BE2C (cell line): ENCODE results near the gene SHQ1.

Experiments
- DNase-seq: peaks from one replicate; pipeline ENCODE4 v3.0.0-alpha.2; 2020
- H3K27me3 ChIP-seq: fragments of 250-450 bp; sonication (Bioruptor Pico); 2 replicates; pipeline ENCODE4 v1.5.1; 2020; ENCODE audit warnings: mild to moderate bottlenecking
- H3K36me3 ChIP-seq: fragments of 250-450 bp; sonication (Bioruptor Pico); 2 replicates; pipeline ENCODE4 v1.5.1; 2020; ENCODE audit warnings: mild to moderate bottlenecking
- H3K4me1 ChIP-seq: fragments of 250-450 bp; sonication (Bioruptor Pico); 2 replicates; pipeline ENCODE4 v1.5.1; 2020
- H3K4me3 ChIP-seq: 2 replicates; pipeline ENCODE4 v1.5.1; 2011; ENCODE audit warnings: low read depth, low read length
- H3K9me3 ChIP-seq: fragments of 250-450 bp; sonication (Bioruptor Pico); 2 replicates; pipeline ENCODE4 v1.5.1; 2020
- TF ChIP-seq, protein P1 (sequence below): IDR thresholded peaks from 2 replicates; pipeline ENCODE4 v1.5.1; 2012; ENCODE audit warnings: mild to moderate bottlenecking, low read depth, low read length

Gene SHQ1

DNA sequence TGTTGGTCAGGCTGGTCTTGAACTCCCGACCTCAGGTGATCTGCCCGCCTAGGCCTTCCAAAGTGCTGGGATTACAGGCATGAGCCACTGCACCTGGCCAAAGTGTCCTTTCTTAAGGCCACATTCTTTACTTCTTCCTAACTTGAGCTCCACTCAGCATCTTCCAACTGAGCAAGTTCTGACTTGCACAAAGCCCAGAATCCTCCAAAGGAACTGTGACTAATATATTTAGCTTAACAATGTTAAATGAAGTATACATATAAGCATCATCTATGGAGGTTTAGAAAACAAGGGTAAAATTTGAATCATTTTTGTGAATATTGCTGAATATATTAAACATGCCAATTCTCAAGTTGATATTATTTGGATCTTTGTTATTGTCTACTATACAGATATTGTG, 93.7 kb downstream of the SHQ1 start:
- Histone ChIP-seq H3K4me3 (no peak overlapping the region), H3K36me3 (no peaks in the 10 kb centered on the region), H3K4me1 (no peaks in the 10 kb centered on the region), H3K9me3 (no peaks in the 10 kb centered on the region), H3K27me3 (no peaks in the 10 kb centered on the region)
- DNase-seq: no peak
- TF ChIP-seq, protein P1, sequence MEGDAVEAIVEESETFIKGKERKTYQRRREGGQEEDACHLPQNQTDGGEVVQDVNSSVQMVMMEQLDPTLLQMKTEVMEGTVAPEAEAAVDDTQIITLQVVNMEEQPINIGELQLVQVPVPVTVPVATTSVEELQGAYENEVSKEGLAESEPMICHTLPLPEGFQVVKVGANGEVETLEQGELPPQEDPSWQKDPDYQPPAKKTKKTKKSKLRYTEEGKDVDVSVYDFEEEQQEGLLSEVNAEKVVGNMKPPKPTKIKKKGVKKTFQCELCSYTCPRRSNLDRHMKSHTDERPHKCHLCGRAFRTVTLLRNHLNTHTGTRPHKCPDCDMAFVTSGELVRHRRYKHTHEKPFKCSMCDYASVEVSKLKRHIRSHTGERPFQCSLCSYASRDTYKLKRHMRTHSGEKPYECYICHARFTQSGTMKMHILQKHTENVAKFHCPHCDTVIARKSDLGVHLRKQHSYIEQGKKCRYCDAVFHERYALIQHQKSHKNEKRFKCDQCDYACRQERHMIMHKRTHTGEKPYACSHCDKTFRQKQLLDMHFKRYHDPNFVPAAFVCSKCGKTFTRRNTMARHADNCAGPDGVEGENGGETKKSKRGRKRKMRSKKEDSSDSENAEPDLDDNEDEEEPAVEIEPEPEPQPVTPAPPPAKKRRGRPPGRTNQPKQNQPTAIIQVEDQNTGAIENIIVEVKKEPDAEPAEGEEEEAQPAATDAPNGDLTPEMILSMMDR: no peak

DNA sequence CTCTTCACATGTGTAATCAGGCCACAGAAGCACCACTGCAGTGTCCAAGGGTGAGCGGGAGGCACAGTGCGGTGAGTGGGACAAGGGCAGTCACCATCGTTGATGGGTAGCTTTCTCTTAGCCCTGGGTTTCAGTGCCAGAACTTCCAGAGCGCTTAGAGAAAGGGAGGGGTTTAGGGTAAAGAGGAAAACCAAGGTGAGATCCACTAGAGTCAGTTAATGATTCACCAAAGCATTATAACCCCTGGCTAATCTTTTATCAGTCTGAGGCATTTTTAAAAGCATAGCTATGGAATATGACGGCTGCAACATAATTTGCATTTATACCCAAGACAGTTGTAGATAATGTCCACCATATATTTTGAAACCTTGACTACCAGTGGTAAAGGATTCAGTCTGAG, 94.8 kb downstream of the SHQ1 start:
- H3K9me3 ChIP-seq: no peaks in the 10 kb centered on the region
- DNase-seq: no peak
- no peaks in the 10 kb centered on the region for H3K36me3 ChIP-seq
- H3K4me1 ChIP-seq: no peaks in the 10 kb centered on the region
- no peaks in the 10 kb centered on the region for H3K27me3 ChIP-seq
- H3K4me3 ChIP-seq: no peak overlapping the region
- TF ChIP-seq, protein P1: no peak

DNA sequence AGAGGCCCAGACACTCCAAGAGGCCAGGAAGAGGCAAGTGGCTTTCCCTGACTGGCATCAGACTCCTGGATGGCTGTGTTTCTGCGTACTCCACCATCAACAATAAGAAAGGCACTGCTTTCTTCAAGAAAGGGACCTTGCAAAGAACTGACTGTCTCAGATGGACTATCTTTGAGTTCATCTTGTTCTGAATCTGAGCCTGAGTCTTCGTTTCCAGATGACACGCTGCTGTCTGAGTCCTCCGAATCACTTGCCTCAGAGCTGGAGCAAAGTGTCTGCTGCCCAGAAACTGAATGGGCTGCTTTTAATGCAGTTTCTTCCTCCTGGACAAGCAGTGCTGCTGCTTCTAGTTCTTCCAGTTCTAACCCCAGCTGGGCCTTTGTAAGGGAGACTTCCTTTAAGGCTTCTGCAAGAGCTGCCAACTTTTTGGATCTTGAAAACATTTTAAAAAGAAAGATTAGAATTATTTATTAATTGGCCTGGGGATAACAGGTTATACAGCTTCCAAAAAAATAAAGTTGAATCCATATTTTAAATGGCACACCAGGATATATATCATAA, 97.8 kb downstream of the SHQ1 start:
- TF ChIP-seq, protein P1: no peak

DNA sequence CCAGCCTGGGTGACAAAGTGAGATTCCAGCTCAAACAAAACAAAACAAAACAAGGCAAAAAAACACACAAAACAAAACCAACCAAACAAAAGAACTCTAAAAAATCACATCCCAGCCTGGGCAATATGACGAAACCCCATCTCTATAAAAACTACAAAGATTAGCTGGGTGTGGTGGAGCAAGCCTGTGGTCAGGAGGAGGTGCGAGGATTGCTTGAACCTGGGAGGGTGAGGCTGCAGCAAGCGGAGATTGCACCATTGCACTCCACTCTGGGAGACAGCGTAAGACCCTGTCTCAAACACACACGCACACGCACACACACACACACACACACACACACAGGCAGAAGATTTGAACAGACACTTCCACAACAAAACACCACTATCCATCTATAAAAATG, 99.6 kb downstream of the SHQ1 start:
- no peak for DNase-seq
- no peaks in the 10 kb centered on the region for H3K36me3 ChIP-seq
- H3K4me1 ChIP-seq: peaks cover 9% of the 10 kb centered on the region
- H3K4me3 ChIP-seq: no peak overlapping the region
- no peaks in the 10 kb centered on the region for H3K9me3 ChIP-seq
- TF ChIP-seq, protein P1: no peak
- H3K27me3 ChIP-seq: no peaks in the 10 kb centered on the region

More for the DNA sequence above, 97.8 kb downstream of the SHQ1 start:
- Histone ChIP-seq H3K4me1 (no peaks in the 10 kb centered on the region; the same call in none of the 2 replicates), H3K4me3 (no peak overlapping the region), H3K9me3 (no peaks in the 10 kb centered on the region), H3K36me3 (no peaks in the 10 kb centered on the region), H3K27me3 (no peaks in the 10 kb centered on the region)
- no peak for DNase-seq

DNA sequence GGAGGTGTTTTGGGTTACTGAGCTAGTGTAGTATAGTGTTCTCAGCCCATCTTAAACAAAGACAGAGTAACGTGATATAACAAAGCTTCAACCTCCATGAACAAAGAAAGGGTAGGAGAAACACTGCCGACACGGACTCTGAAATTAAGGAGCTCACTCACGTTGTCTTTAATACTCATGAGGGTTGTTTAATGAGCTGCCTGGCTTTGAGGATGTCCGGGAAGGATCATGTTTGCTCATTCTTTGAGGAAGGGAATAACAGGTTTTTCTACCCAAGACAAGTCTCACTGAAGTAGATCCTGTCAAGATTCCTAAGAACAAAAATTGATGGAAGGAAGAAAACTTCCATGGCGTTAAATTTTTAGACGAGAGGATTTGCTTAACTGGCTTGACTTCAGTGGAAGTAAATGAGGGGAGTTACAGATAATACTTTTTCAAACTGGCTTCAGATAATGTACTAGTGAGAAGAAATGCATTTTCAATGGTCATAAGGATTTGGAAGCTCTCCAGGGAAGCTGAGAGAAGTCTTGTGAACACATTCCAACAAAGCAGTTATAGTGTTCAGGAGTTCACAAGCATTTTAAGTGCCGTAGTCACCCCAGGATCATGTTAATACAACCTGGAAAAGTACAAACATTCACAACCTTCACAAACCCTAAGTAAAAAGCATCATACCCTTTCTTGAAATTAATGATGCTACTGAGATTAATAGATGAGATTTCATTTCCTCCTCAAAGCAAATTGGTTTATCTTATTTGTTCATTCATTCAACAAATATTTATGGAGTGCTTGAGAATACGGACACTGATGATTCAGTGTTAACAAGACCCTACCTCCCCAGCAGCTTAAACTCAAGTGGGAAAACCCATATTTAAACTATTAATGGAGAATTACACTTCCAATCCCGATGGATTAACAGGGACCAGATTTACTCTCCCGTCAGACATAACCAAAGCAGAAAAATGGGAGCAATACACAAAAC, 101.5 kb downstream of the SHQ1 start:
- H3K4me3 ChIP-seq: no peak overlapping the region
- H3K27me3 ChIP-seq: no peaks in the 10 kb centered on the region
- no peak for DNase-seq
- no peaks in the 10 kb centered on the region for H3K9me3 ChIP-seq
- TF ChIP-seq, protein P1: no peak
- H3K36me3 ChIP-seq: no peaks in the 10 kb centered on the region
- H3K4me1 ChIP-seq: peaks cover 10% of the 10 kb centered on the region
